AG08396 (cell line): ENCODE measurements around the gene GARS1.
"Not testable (repeated sequence)": the region's sequence is repeated elsewhere in the genome, so short reads cannot be mapped to it uniquely, and the experiment has no call there.

Experiments used
- DNase-seq: peaks from one replicate; pipeline ENCODE4 v3.0.0; 2012; ENCODE audit warnings: low spot score, mixed read lengths

GARS1 gene

DNA sequence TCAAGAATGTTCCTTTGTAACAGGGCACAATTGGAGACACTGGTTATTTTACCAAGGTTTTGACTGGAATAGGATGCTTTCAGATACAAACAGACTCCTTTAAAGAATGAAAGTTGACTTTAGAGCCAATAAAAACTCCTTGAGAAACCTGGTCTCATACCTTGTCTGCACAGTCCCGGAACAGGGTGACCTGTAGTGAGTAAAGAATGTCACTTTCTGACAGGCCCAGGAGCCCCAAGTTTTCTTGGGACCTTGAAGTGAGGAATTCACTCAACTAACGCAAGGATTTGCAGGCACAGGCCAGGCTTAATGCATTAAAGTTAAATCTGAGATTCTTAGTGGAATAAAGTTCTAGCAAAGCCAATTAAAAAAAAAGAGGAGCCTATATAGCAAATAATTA is 11.5 kb upstream of the GARS1 start:
- DNase-seq = no peak

DNA sequence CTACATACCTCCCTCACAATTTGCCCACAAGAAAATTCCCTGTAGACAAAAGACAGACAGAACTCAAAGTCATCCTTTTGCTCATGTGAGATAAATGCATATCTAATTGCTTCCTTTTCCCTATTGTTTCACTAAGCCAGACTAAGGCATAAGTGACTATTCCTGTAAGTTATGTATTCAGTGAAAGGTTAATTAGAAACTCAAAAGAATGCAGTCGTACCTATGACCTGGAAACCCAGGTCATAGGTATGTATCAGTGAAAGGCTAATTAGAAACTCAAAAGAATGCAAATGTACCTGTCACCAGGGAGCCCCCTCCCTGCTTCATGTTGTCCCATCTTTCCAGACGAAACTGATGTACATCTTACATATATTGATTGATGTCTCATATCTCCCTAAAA is 10.3 kb upstream of the GARS1 start:
- DNase-seq = no peak

DNA sequence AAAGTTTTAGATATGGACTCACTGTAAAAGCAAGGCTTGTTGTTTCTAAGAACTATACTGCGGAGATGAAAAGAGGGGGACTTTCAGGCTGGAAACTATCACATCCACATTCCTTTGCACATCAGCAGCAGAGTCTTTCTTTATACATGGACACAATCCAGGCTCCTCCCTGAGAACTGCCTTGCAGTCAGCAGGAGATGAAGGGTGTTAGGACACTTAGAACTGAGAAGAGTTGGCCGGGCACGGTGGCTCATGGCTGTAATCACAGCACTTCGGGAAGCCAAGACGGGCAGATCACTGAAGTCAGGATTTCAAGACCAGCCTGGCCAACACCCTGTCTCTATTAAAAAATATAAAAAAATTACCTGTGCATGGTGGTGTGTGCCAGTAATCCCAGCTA is 9.7 kb upstream of the GARS1 start:
- no peak for DNase-seq

DNA sequence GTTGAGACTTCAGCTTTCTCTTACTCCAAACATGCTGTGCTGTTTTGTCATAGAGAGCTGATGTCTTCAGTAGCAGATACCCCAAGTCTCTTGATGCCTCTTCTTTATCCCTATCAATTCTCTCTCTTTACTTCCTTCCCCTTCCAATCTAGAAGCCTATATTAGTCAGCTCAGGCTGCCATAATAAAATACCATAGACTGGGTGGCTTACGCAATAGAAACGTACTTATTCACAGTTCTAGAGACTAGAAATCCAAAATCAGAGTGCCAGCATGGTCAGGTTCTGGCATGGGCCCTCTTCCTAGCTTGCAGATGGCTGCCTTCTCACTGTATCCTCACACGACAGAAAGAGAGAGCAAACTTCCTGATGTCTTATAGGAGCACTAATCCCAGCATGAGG is 9.0 kb upstream of the GARS1 start:
- DNase-seq = no peak

DNA sequence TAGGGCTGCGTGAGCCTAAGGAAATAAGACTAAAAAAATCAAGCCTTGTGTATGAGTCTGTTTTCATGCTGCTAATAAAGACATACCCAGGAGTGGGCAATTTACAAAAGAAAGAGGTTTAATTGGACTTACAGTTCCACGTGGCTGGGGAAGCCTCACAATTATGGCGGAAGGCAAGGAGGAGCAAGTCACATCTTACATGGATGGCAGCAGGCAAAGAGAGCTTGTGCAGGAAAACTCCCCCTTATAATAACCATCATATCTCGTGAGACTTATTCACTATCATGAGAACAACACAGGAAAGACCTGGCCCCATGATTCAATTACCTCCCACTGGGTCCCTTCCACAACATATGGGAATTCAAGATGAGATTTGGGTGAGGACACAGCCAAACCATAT is 7.1 kb upstream of the GARS1 start:
- DNase-seq = not testable (repeated sequence)

DNA sequence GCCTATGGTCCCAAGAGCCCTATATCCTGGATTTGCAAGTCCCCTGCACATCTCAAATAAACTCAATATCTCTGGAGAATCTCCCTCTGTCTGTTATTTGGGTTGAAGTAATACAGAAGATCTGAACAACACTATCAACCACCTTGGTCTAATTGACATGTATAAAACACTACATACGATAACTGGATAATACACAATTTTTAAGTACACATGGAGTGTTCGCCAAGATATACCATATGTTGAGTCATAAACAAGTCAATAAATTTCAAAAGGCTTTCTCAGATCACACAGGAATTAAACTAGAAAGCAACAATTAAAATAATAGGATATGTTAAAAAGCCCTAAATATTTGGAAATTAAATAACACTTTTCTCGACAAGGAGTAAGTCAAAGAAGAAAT is 5.6 kb upstream of the GARS1 start:
- no peak for DNase-seq

DNA sequence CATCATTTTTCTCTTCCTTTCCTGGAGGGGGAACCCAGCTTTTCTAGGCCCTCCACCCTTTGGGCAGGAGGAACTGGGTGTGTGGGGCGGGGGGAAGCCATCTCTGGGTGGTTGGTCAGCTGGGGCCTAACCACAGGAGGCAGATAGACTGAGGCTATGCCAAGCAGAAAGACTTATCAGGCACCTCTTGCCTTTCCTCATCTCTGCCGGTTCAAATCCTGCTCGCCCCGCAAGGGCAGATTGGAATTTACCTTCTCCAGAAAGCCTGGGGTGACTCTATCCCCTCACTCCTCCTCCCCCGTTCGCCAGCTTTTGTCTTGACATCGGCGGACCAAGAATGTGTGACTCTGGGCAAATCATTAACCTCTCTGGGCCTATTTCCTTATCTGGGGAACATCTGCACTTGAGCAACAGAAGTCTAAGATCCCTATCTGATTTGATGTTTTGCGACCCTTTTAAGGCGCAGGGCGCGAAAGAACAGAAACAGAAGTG is 584 bp upstream of the GARS1 start:
- peak; percentile 48 for DNase-seq

DNA sequence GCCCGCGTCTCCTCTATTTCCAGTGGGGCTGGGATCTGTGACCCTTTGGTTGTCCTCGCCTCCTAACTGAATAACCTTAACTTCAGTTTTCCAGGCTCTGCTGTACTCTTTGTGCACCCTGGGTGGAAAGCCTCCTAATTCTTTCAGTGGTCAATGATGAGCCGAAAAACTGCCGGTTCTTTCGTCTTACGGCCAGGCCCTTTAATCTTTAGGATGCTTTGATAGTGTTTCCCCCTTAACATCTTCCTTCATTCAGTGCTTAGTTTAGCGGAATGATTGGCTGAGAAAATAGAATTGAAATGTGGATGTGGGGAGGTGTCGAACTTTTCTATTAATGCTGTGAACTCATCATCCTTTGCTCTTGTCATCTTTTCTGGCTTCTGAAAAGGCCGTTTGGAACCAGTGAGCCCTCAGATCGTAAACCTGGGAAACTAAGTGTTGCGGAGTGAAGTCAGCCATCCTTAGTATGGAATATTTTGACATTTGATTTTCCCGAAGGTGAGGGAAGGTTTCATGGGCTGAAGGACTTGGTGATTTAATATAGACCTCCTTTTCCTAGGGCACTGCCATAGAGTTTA is 847 bp downstream of the GARS1 start:
- DNase-seq = no peak

DNA sequence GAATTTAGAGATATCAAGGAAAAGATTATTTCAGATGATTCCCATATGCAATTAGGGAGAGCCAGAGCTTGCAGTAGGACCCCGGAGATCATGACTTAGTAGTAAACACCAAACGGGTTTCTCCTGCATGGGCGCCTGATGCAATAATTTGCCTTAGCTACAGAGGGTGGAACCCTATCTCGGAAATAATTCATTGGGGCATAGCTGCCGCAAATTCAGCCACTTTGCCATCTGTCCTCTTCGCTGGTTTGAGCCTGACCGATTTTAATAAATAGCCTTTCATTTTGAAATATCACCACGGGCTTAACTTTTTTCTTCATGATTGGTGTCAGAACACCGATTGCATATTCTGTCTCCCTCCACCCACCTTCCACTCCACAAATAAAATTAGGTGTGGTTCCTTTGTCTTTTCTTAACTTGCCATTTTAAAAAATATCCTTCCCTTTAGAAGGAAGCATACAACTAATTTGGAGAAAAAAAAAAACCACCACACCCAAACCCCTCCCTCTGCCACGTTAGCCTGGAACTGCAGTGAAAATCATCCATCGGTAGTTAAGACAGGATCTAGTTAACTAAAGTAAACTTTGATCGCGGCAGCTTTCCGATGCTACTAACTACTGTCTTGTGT is 1.4 kb downstream of the GARS1 start:
- DNase-seq = peak; percentile 47

DNA sequence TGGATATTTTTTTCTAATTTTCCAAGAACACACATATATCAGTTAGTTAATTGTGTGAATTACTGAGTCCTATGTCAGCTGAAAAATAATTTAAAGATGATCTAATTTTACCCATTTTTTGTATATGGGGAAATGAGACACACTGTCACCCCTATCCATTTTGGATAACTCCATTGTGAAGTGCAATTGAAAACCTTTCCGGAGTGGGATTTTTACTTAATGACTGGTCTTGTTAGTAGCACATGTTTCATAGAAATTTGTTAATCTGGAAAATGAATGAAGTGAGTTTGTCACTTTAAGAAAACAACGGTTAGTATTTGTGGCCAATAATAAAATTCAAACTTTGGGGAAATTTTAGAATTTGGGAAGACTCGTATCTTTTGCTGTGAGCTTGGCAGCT is 2.0 kb downstream of the GARS1 start:
- DNase-seq = no peak

DNA sequence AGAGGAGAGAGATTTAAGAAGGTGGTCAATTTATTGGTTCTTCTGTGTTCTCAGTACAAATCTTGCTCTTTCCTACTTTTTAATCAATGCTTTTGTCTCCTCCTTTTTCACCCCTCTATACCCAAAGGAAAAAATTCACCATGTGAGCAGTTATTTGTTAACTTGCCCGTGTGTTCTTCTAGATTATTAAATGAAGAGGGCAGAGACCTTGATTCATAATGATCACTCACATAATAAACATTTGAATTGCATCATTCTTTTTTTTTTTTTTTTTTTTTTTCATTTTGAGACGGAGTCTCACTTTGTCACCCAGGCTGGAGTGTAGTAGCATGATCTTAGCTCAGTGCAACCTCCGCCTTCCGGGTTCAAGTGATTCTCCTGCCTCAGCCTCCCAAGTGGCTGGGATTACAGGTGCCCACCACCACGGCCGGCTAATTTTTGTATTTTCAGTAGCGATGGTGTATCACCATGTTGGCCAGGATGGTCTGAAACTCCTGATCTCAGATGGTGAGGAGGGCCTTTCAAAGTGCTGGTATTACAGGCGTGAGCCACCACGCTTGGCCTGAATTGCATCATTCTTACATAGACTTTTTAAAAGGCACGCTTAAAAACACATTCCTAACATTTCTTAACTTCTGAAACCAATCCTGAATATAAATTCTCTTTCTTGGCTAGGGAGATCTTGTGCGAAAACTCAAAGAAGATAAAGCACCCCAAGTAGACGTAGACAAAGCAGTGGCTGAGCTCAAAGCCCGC is 3.6 kb downstream of the GARS1 start:
- no peak for DNase-seq

DNA sequence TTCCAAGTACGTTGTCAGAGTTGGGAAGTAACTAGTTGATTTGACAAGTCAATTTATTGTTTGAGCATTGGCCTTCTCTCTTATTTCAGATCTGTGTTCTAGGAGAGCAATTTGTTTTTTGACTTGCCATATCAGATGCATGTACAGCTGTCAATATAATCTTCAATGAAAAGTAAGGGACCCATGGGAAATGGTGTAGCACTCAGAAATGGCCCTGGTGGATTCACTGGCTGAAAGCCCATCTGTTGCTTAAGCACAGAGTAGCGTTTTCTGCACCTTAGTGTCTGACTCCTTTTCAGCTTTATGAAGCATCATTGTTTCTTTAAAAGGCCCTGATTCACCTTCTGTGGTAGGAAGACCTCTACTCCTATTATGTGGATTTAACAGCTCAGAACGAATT is 10.2 kb downstream of the GARS1 start:
- DNase-seq = no peak

DNA sequence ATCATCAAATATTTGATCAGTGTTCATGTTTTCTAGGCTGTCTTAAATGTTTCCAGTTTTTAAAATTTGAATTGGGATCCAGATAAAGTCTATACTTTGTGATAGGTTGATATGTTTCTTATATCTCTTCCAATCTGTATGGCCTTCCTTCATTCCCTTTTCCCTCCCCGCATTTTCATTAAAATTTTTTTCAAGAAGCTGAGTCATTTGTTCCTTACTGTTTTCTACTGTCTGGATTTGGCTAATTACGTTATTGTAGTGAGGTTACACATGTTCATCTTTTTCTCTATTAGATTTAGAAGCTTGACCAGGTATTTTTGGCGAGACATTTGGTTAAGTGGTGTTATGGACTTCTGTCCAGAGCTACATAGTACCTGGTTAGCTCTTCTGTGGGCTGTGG is 11.2 kb downstream of the GARS1 start:
- no peak for DNase-seq

DNA sequence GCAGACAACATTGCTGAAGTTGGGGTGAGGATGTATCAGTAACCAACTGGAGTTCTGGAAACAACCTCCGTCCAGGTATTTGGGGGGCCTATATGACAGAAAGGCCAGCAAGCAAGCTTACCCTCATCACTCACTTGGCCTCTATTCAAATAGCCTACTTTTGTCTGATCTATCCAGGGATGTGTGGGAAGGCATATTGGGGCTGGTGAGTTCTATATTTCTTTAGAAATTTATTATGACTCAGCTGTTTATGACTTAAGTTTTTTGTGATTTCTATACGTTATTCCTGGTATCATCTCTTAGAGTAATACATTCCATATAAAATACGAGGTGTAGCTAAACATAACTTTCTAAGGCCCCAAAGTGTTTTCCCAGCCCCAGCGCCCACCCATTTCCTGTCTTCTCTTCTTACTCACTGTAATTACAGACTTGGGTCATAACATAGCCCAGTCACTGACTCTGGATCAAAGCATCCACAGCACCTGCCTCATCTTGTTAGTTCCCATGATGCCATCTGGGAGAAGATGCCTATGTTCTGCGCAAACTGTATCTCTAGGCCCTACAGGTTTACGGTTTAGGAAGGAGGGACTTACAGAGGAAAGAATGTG is 18.1 kb downstream of the GARS1 start:
- no peak for DNase-seq

DNA sequence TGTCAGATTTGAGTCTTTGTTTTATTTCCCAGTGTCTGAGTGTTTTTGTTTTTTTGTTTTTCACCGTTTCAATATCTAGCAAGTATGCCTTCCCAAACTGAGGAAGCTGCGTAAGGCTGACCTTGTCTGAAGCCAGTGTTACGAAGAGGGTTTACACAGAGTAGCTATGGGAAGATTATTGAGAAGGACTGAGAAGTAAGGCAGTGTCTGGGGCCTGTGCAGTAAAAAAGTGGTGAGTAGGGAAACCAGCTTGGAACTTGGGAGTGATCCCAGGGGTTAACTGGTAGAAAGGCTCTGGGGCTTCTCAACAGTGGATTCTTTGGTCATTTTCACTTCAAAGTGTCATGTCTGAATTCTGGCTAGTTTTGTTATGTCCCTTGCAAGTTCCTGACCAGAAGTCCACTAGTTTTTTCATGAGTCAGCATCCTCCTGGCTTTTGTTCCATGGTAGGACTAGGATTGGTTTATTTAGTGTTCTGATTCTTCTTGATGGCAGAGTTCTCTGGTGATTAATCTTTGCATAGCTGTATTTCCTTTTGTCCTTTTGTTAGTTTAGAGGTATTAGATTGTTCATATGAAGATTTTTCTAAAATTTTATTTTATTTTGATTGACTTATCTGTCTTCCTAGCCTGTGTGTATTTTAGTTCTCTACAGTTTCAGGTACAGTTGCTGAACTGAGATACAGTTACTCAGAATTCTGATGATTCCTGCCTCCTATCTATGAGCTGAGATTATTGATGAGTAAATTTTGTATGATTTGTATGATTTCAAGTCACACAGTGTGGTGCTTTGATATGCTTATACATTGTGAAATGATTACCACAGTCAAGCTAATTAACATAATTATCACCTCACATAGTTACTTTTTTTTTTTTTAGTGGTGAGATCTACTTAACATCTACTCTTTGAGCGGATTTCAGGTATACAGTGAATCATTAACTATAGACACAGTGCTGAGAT is 19.0 kb downstream of the GARS1 start:
- no peak for DNase-seq

DNA sequence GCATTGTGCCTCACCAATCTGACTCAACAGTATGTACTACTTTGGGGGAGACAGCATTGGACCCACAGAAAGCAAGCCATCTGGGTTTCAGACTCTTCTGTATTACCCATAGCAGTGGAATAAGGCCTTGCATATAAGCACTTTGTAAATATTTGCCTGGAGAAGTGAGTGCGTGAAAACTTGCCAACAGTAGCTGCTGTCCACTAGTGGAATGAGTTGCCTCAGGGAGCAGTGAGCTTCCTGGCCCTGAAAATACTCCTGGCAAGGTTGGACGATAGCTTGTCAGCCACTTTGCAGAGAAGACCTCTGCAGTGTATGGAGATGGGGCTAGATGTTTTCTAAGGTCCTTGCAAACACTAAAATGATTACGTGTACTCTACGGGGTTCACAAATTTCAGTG is 21.6 kb downstream of the GARS1 start:
- no peak for DNase-seq

DNA sequence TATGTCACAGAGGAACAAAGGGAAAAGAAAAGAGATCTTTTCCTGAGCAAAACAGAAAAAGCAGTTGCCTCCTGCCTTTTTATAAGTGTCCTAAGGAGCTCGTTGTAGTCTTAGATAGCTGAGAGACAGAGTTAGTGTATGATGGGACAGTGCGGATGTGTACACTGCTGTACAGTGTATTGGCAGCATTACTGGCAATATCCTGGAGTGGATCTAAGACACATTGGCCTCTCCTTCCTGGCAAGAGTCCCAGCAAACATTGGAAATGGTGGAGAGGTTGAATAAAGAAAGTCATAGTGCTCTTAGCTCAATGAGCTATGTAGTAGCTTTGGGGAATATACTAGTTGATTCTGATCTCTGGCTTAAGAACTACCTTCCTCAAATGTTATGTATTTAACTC is 22.7 kb downstream of the GARS1 start:
- no peak for DNase-seq

DNA sequence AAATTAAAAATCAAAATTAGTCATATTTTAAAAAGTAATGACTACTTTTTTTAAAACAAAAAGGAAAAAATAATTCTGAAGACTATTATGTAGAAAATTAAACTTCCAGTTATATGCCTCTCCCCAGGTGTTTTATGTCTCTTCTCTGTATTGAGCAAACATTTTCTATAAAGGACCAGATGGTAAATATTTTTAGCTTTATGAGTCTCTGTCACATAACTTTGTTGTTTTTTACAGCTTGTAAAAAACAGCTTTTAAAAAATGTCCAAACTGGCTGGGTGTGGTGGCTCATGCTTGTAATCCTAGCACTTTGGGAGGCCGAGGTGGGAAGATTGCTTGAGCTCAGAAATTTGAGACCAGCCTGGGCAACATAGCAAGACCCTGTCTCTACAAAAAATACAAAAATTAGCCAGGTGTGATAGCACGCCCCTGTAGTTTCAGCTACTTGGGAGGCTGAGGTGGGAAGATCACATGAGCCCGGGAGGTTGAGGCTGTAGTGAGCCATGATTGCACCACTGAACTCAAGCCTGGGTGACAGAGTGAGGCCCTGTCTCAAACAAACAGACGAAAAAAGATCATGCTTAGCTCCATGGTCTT is 23.5 kb downstream of the GARS1 start:
- no peak for DNase-seq

DNA sequence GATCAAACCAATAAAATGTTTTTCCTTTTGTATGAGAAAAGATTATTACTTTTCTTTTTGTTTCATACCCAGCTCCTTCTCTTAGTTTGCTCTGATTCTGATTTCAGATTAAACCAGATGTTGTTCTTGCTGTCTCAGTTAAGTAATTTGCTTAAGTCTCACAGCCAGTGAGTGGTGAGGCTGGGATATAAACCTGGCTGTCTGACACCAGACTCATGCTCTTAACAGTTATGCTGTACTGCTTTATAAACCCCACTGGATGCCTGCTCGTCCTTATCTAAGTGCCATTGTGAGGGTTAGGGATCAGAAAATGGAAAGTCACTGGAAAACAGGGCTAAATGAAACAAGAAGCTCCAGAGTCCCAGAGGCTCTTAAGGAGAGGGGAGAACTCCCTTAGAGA is 24.3 kb downstream of the GARS1 start:
- no peak for DNase-seq

DNA sequence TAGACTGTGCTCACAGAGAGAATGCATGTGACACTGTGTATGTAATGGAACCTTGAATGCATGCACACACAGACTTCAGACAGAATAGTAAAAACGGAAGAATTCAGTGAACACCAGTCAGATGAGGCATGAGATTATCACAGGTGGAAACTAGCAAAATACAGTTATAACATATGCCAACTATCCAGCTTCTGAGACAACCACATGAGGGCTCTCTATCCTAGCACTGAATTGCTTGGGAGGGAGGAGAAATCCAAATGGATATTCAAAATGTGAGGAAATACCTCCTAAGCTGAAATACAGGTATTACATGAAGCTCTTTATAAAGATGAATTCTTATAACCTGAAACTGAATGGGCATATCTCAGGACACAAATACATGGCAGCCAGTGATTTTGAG is 30.6 kb downstream of the GARS1 start:
- no peak for DNase-seq

DNA sequence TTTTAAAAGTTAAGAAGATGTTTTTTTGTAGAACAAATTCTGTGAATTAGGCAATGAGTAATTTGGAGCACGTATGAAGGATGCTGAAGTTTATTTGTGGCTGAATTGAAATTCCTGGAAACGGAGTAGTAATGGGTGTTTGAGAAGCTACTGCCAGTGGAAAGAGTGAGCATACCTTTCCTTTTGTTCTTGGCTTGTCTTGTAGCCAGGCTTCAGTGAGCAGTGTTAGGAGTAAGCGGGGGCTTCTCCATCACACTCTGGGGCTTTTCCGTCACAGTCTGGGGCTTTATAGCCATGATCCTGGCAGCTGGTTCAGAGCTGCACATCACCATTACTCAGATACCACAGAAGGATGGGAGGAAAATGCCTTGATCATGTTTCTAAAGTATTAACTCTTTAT is 32.3 kb downstream of the GARS1 start:
- no peak for DNase-seq

DNA sequence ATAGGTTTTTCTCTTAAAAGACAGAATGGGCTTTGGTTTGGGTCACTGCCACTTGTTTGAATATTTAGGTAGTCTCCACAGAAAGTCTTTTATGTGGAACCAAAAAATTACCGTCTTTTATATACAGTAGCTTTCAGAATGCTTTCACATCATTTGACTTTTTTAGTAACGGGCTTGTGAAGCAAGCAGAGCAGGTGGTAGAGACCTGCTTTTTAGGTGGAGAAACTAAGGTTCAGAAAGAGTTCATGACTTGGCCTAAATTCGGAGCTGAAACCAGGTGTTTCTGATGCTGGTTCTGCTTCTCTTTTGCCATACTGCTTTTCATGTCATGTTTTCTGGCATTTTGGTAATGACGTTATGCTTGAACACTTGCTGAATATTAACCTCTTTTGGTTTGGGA is 36.3 kb downstream of the GARS1 start:
- DNase-seq = no peak
